Measurements from ENCODE around the gene DENND2A. TPM values are rescaled to one million over a fixed set of nuclear protein-coding genes. Genes with fewer than 3 reads are reported as not detected.
"Not testable (repeated sequence)": the region's sequence is repeated elsewhere in the genome, so short reads cannot be mapped to it uniquely, and the experiment has no call there.

DENND2A gene
- total and polyA plus RNA-seq, 11 donors: 4.6 to 17.9 (median 10.0) TPM

- TF ChIP-seq, protein P1, sequence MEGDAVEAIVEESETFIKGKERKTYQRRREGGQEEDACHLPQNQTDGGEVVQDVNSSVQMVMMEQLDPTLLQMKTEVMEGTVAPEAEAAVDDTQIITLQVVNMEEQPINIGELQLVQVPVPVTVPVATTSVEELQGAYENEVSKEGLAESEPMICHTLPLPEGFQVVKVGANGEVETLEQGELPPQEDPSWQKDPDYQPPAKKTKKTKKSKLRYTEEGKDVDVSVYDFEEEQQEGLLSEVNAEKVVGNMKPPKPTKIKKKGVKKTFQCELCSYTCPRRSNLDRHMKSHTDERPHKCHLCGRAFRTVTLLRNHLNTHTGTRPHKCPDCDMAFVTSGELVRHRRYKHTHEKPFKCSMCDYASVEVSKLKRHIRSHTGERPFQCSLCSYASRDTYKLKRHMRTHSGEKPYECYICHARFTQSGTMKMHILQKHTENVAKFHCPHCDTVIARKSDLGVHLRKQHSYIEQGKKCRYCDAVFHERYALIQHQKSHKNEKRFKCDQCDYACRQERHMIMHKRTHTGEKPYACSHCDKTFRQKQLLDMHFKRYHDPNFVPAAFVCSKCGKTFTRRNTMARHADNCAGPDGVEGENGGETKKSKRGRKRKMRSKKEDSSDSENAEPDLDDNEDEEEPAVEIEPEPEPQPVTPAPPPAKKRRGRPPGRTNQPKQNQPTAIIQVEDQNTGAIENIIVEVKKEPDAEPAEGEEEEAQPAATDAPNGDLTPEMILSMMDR (IDR thresholded peaks at IDR 0.05): peak; percentile 18 to 63 (median 42)
- TF ChIP-seq POLR2A (IDR thresholded peaks at IDR 0.05): no peak
- Histone ChIP-seq H3K4me1 (peaks cover 0 to 18% (median under 1%) of the 10 kb centered on the region in 12 donors), H3K9me3 (no peaks in the 10 kb centered on the region), H3K36me3 (no peaks in the 10 kb centered on the region), H3K27ac (no peak overlapping the region), H3K4me3 (no peak overlapping the region), H3K27me3 (no peaks in the 10 kb centered on the region)
- intact Hi-C loops (cut with DNase I): loop anchor here in 2 of 10 donors (5.0 to 10.0 kb wide), 2 partner anchors 52 to 170 kb away; partner anchors contain the start of gene MKRN1 (in 1 of the 2)
- 28 to 34% (median 33%) methylated on average over 8 of the region's 8 CpGs for WGBS, 4 donors
- DNase-seq (peak in 1 of 5 donors; percentile 32), ATAC-seq (peak; percentile 60 to 71 (median 69))
Measured at GRCh38 chr7:140646931-140647647, 6.5 kb upstream of the DENND2A start.

GRCh38 chr7:140645166-140645900 lies 4.7 kb upstream of the DENND2A start:
- peak overlapping the region in 1 of 12 donors; percentile 5 for H3K27ac ChIP-seq
- WGBS, 4 donors: 70 to 83% (median 75%) methylated on average over 8 of the region's 8 CpGs
- TF ChIP-seq, protein P1 (IDR thresholded peaks at IDR 0.05): peak in 7 of 12 donors; percentile 13 to 38 (median 31)
- TF ChIP-seq POLR2A (IDR thresholded peaks at IDR 0.05): no peak
- ATAC-seq (no peak), DNase-seq (no peak)
- H3K27me3 ChIP-seq: peaks cover 0 to 9% (median 0%) of the 10 kb centered on the region in 9 donors
- intact Hi-C loops (cut with DNase I): loop anchor here in 2 of 10 donors (5.0 to 10.0 kb wide), 2 partner anchors 51 to 168 kb away; partner anchors contain the start of gene MKRN1 (in 1 of the 2)
- peaks cover 0 to 20% (median 8%) of the 10 kb centered on the region in 12 donors for H3K4me1 ChIP-seq
- H3K4me3 ChIP-seq: no peak overlapping the region
- no peaks in the 10 kb centered on the region for H3K36me3 ChIP-seq
- H3K9me3 ChIP-seq: no peaks in the 10 kb centered on the region

GRCh38 chr7:140644761-140645160 lies 4.1 kb upstream of the DENND2A start:
- H3K27me3 ChIP-seq: peaks cover 0 to 14% (median 0%) of the 10 kb centered on the region in 9 donors
- not testable (repeated sequence) for H3K27ac ChIP-seq, ATAC-seq

DNA sequence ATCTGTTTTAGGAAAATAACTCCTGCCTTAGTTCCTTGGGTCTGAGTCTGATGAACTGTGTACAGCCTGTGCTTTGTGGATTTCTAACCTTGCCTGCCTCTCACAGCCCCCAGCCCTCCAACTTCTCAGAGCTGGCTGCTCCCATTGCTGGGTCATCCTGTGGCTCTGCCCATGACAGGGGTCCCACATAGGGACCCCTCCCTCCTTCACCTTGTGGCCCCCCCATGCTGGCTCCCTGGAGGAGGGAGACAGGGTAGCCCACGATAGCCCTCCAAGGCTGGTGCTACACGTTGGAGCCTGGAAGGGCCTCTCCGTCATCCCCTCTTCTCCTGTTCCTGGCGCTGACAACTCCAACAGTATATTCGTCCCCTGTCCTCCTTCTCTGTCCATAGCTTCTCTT lies 2.8 kb upstream of the DENND2A start:
- Histone ChIP-seq H3K27ac (no peak overlapping the region), H3K27me3 (peaks cover 0 to 25% (median 0%) of the 10 kb centered on the region in 9 donors), H3K4me1 (peaks cover 0 to 35% (median 14%) of the 10 kb centered on the region in 12 donors), H3K4me3 (no peak overlapping the region), H3K9me3 (no peaks in the 10 kb centered on the region), H3K36me3 (no peaks in the 10 kb centered on the region)
- ATAC-seq (no peak), DNase-seq (no peak)
- TF ChIP-seq, protein P1 (IDR thresholded peaks at IDR 0.05): no peak
- no peak for TF ChIP-seq POLR2A (IDR thresholded peaks at IDR 0.05)
- WGBS, 4 donors: 85 to 91% (median 87%) methylated on average over 5 of the region's 5 CpGs
- intact Hi-C loops (cut with DNase I): loop anchor here in 2 of 10 donors (5.0 to 10.0 kb wide), 2 partner anchors 36 to 49 kb away; no protein-coding TSS in a partner anchor

More at GRCh38 chr7:140644761-140645160, 4.1 kb upstream of the DENND2A start:
- not testable (repeated sequence) for H3K36me3 ChIP-seq, H3K4me3 ChIP-seq, DNase-seq, H3K9me3 ChIP-seq
- WGBS, 4 donors: 80 to 93% (median 92%) methylated on average over 13 of the region's 13 CpGs
- intact Hi-C loops (cut with DNase I): loop anchor here in 3 of 10 donors (5.0 to 10.0 kb wide), 3 partner anchors 37 to 167 kb away; partner anchors contain the start of gene MKRN1 (in 1 of the 3)
- H3K4me1 ChIP-seq: peaks cover 0 to 23% (median 8%) of the 10 kb centered on the region in 12 donors
